ENCODE measurements around the gene TPBGL.

Gene TPBGL

GRCh38 chr11:75285776-75286360 lies 45.3 kb downstream of the TPBGL start:
- Histone ChIP-seq H3K4me2 (ENCODE audit: insufficient read depth, low read length) (no peak overlapping the region), H3K4me3 (ENCODE audit: low read depth in 1 of 2, low read length in 2 of 2) (no peak overlapping the region), H3K9ac (ENCODE audit: low read depth, low read length) (no peak overlapping the region), H3K4me1 (ENCODE audit: insufficient read depth, low read length) (no peaks in the 10 kb centered on the region), H3K79me2 (ENCODE audit: insufficient read depth, low read length) (no peaks in the 10 kb centered on the region), H4K20me1 (ENCODE audit: insufficient read depth, low read length) (peaks cover 7% of the 10 kb centered on the region; the same call in 1 of the 2 replicates), H3K27me3 (ENCODE audit: insufficient read depth, low read length, poor library complexity) (no peaks in the 10 kb centered on the region), H3K36me3 (ENCODE audit: insufficient read depth, low read length) (peaks cover 13% of the 10 kb centered on the region), H2AFZ (ENCODE audit: low read depth, low read length) (no peak overlapping the region), H3K27ac (ENCODE audit: low read length) (no peak overlapping the region), H3K9me3 (ENCODE audit: insufficient read depth, low read length, severe bottlenecking) (no peaks in the 10 kb centered on the region)
- TF ChIP-seq EZH2 (IDR thresholded peaks at IDR 0.05; ENCODE audit: borderline replicate concordance, low read depth, low read length, severe bottlenecking): no peak
- TF ChIP-seq CTCF (IDR thresholded peaks at IDR 0.05; ENCODE audit: borderline replicate concordance, extremely low read depth, low read length, poor library complexity, severe bottlenecking): no peak
- ATAC-seq (ENCODE audit: insufficient read depth, low read depth): no peak
- DNase-seq: no peak

- no peaks in the 10 kb centered on the region for H3K9me3 ChIP-seq (ENCODE audit: insufficient read depth, low read length, severe bottlenecking)
- no peaks in the 10 kb centered on the region; the same call in 1 of the 2 replicates for H3K79me2 ChIP-seq (ENCODE audit: insufficient read depth, low read length)
- H2AFZ ChIP-seq (ENCODE audit: low read depth, low read length): no peak overlapping the region
- H3K4me2 ChIP-seq (ENCODE audit: insufficient read depth, low read length): no peak overlapping the region
- TF ChIP-seq CTCF (IDR thresholded peaks at IDR 0.05; ENCODE audit: borderline replicate concordance, extremely low read depth, low read length, poor library complexity, severe bottlenecking) (no peak), EZH2 (IDR thresholded peaks at IDR 0.05; ENCODE audit: borderline replicate concordance, low read depth, low read length, severe bottlenecking) (no peak)
- H3K4me1 ChIP-seq (ENCODE audit: insufficient read depth, low read length): no peaks in the 10 kb centered on the region
- no peak overlapping the region for H3K4me3 ChIP-seq (ENCODE audit: low read depth in 1 of 2, low read length in 2 of 2)
- no peak for DNase-seq
- no peak for ATAC-seq (ENCODE audit: insufficient read depth, low read depth)
- H3K9ac ChIP-seq (ENCODE audit: low read depth, low read length): no peak overlapping the region
- H3K36me3 ChIP-seq (ENCODE audit: insufficient read depth, low read length): peaks cover 6% of the 10 kb centered on the region
- H3K27me3 ChIP-seq (ENCODE audit: insufficient read depth, low read length, poor library complexity): no peaks in the 10 kb centered on the region
- H4K20me1 ChIP-seq (ENCODE audit: insufficient read depth, low read length): peaks cover 13% of the 10 kb centered on the region; the same call in 1 of the 2 replicates
- H3K27ac ChIP-seq (ENCODE audit: low read length): no peak overlapping the region
Observed at GRCh38 chr11:75286826-75287465, 46.4 kb downstream of the TPBGL start.

GRCh38 chr11:75287579-75287978 lies 47.0 kb downstream of the TPBGL start:
- Histone ChIP-seq H3K36me3 (ENCODE audit: insufficient read depth, low read length) (peaks cover 6% of the 10 kb centered on the region), H3K4me2 (ENCODE audit: insufficient read depth, low read length) (no peak overlapping the region), H3K9me3 (ENCODE audit: insufficient read depth, low read length, severe bottlenecking) (no peaks in the 10 kb centered on the region), H4K20me1 (ENCODE audit: insufficient read depth, low read length) (peaks cover 16% of the 10 kb centered on the region; the same call in 1 of the 2 replicates), H3K9ac (ENCODE audit: low read depth, low read length) (no peak overlapping the region), H3K27me3 (ENCODE audit: insufficient read depth, low read length, poor library complexity) (no peaks in the 10 kb centered on the region), H3K4me3 (ENCODE audit: low read depth in 1 of 2, low read length in 2 of 2) (no peak overlapping the region), H2AFZ (ENCODE audit: low read depth, low read length) (no peak overlapping the region), H3K27ac (ENCODE audit: low read length) (no peak overlapping the region), H3K79me2 (ENCODE audit: insufficient read depth, low read length) (no peaks in the 10 kb centered on the region; the same call in 1 of the 2 replicates), H3K4me1 (ENCODE audit: insufficient read depth, low read length) (no peaks in the 10 kb centered on the region)
- TF ChIP-seq EZH2 (IDR thresholded peaks at IDR 0.05; ENCODE audit: borderline replicate concordance, low read depth, low read length, severe bottlenecking): no peak
- no peak for TF ChIP-seq CTCF (IDR thresholded peaks at IDR 0.05; ENCODE audit: borderline replicate concordance, extremely low read depth, low read length, poor library complexity, severe bottlenecking)
- ATAC-seq (ENCODE audit: insufficient read depth, low read depth): no peak
- DNase-seq: no peak

All from DND-41 (cell line).